ENCODE measurements around the gene VWF.

Gene VWF

GRCh38 chr12:5989621-5990020 lies 134.8 kb downstream of the VWF start:
- H3K27ac ChIP-seq (ENCODE audit: low read depth, low read length) = no peak overlapping the region
- no peaks in the 10 kb centered on the region for H3K4me1 ChIP-seq (ENCODE audit: control insufficient read depth in 1 of 2, insufficient read depth in 2 of 2, low read length in 2 of 2)
- H3K36me3 ChIP-seq (ENCODE audit: control insufficient read depth in 1 of 2, insufficient read depth in 2 of 2, low read length in 2 of 2) = no peaks in the 10 kb centered on the region

DNA sequence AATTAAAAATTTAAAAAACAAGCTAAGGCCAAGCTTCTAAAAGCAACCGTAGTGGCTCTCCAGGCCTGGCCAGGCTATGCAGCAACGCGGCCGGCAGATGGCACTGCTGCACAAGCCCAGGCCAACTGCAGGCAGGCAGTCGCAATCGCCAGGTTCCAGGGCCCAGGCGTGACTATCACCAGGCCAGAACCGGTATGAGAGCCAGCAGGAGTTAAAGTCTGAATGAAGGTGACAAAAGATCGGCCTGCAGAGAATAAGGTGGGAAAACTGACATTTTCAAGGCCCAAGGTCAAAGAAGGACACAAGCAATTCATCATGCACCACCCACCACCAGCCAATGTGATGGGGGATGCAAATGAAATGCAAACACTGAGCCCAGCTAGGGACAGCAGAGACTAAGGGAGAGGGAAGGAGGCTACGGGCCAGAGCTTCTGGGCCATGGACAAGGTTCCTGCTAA lies 135.8 kb downstream of the VWF start:
- Histone ChIP-seq H3K27ac (ENCODE audit: low read depth, low read length) (no peak overlapping the region), H3K9ac (ENCODE audit: low read depth in 1 of 2, low read length in 2 of 2) (no peak overlapping the region)

More at GRCh38 chr12:5989621-5990020, 134.8 kb downstream of the VWF start:
- no peaks in the 10 kb centered on the region for H3K27me3 ChIP-seq (ENCODE audit: control insufficient read depth in 1 of 2, insufficient read depth in 2 of 2, low read length in 2 of 2)
- H3K9ac ChIP-seq (ENCODE audit: low read depth in 1 of 2, low read length in 2 of 2) = no peak overlapping the region
- no peaks in the 10 kb centered on the region for H3K9me3 ChIP-seq (ENCODE audit: control insufficient read depth in 1 of 2, low read length in 2 of 2)
- H3K4me3 ChIP-seq (ENCODE audit: low read depth in 1 of 2, low read length in 2 of 2) = no peak overlapping the region

DNA sequence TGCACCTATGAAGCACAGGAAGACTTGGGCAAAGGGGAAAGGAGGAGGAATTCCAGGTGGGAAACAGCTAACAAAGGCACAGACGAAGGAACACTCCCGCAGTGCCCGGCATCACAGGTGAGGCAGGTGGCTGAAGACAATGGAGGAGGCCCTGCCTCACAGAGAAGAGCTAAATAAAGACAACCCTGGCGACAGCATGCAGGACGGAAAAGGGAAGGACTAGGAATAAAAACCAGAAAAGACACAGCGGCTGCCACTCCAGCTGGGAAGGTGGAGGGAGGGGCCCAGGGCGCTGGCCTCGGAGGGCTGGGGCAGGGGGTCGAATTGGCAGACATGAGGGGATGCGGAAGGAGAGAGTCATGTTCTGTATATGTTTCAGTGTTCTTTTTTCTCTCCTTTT lies 136.4 kb downstream of the VWF start:
- H3K9me3 ChIP-seq (ENCODE audit: control insufficient read depth in 1 of 2, low read length in 2 of 2) = no peaks in the 10 kb centered on the region
- H3K27ac ChIP-seq (ENCODE audit: low read depth, low read length) = no peak overlapping the region
- no peaks in the 10 kb centered on the region for H3K36me3 ChIP-seq (ENCODE audit: control insufficient read depth in 1 of 2, insufficient read depth in 2 of 2, low read length in 2 of 2)
- H3K4me1 ChIP-seq (ENCODE audit: control insufficient read depth in 1 of 2, insufficient read depth in 2 of 2, low read length in 2 of 2) = no peaks in the 10 kb centered on the region
- no peak overlapping the region for H3K4me3 ChIP-seq (ENCODE audit: low read depth in 1 of 2, low read length in 2 of 2)
- H3K9ac ChIP-seq (ENCODE audit: low read depth in 1 of 2, low read length in 2 of 2) = no peak overlapping the region
- peaks cover 0 to under 1% of the 10 kb centered on the region in 2 donors for H3K27me3 ChIP-seq (ENCODE audit: control insufficient read depth in 1 of 2, insufficient read depth in 2 of 2, low read length in 2 of 2)

More for the DNA sequence above, 135.8 kb downstream of the VWF start:
- no peaks in the 10 kb centered on the region for H3K9me3 ChIP-seq (ENCODE audit: control insufficient read depth in 1 of 2, low read length in 2 of 2)
- no peaks in the 10 kb centered on the region for H3K36me3 ChIP-seq (ENCODE audit: control insufficient read depth in 1 of 2, insufficient read depth in 2 of 2, low read length in 2 of 2)
- H3K4me3 ChIP-seq (ENCODE audit: low read depth in 1 of 2, low read length in 2 of 2) = no peak overlapping the region
- H3K27me3 ChIP-seq (ENCODE audit: control insufficient read depth in 1 of 2, insufficient read depth in 2 of 2, low read length in 2 of 2) = no peaks in the 10 kb centered on the region
- H3K4me1 ChIP-seq (ENCODE audit: control insufficient read depth in 1 of 2, insufficient read depth in 2 of 2, low read length in 2 of 2) = no peaks in the 10 kb centered on the region

DNA sequence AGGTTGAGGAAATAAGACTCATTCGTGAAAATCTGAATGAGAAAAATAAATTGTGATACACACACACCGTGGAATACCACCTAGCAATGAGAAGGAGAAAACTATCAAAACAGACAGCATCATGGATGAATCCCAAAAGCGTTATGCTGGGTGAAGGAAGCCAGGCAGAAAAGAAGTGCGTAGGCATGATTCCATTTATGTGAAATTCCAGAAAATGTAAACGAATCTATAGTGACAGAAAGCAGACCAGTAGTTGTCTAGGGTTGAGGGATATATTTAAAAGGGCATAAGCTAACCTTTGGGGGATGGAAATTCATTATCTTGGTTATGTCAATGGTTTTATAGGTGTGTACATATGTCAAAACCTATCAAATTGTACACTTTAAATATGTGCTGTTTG lies 136.9 kb downstream of the VWF start:
- H3K27ac ChIP-seq (ENCODE audit: low read depth, low read length) = no peak overlapping the region
- H3K4me3 ChIP-seq (ENCODE audit: low read depth in 1 of 2, low read length in 2 of 2) = no peak overlapping the region
- H3K36me3 ChIP-seq (ENCODE audit: control insufficient read depth in 1 of 2, insufficient read depth in 2 of 2, low read length in 2 of 2) = no peaks in the 10 kb centered on the region
- no peaks in the 10 kb centered on the region for H3K4me1 ChIP-seq (ENCODE audit: control insufficient read depth in 1 of 2, insufficient read depth in 2 of 2, low read length in 2 of 2)
- no peak overlapping the region for H3K9ac ChIP-seq (ENCODE audit: low read depth in 1 of 2, low read length in 2 of 2)
- peaks cover 0 to 2% of the 10 kb centered on the region in 2 donors for H3K27me3 ChIP-seq (ENCODE audit: control insufficient read depth in 1 of 2, insufficient read depth in 2 of 2, low read length in 2 of 2)
- no peaks in the 10 kb centered on the region for H3K9me3 ChIP-seq (ENCODE audit: control insufficient read depth in 1 of 2, low read length in 2 of 2)

DNA sequence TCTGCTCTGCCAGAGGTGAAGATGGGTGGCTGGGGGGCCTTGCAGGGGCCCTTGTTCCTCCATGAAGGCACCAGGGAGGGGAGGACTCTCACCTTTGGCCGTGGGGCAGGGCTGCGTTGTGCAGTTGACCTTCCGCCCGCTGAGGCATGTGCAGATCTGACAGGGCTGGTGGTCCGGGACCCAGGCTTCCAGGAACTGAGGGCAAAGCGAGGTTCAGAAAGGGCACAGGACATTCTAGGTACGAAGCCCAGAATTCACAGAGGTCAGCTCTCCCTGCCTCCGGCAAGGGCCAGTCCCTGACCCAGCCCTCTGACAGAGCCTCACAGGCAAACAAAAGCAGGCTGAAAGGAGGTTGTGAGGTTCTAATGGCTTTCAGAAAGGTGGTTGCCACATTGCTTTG lies 139.0 kb downstream of the VWF start:
- H3K27me3 ChIP-seq (ENCODE audit: control insufficient read depth in 1 of 2, insufficient read depth in 2 of 2, low read length in 2 of 2) = peaks cover 0 to 7% of the 10 kb centered on the region in 2 donors

GRCh38 chr12:5984873-5985272 lies 139.6 kb downstream of the VWF start:
- Histone ChIP-seq H3K36me3 (ENCODE audit: control insufficient read depth in 1 of 2, insufficient read depth in 2 of 2, low read length in 2 of 2) (no peaks in the 10 kb centered on the region), H3K9ac (ENCODE audit: low read depth in 1 of 2, low read length in 2 of 2) (no peak overlapping the region), H3K9me3 (ENCODE audit: control insufficient read depth in 1 of 2, low read length in 2 of 2) (no peaks in the 10 kb centered on the region), H3K27me3 (ENCODE audit: control insufficient read depth in 1 of 2, insufficient read depth in 2 of 2, low read length in 2 of 2) (peaks cover 0 to 7% of the 10 kb centered on the region in 2 donors), H3K27ac (ENCODE audit: low read depth, low read length) (no peak overlapping the region), H3K4me1 (ENCODE audit: control insufficient read depth in 1 of 2, insufficient read depth in 2 of 2, low read length in 2 of 2) (no peaks in the 10 kb centered on the region), H3K4me3 (ENCODE audit: low read depth in 1 of 2, low read length in 2 of 2) (no peak overlapping the region)

More for the DNA sequence above, 139.0 kb downstream of the VWF start:
- no peak overlapping the region for H3K4me3 ChIP-seq (ENCODE audit: low read depth in 1 of 2, low read length in 2 of 2)
- H3K9ac ChIP-seq (ENCODE audit: low read depth in 1 of 2, low read length in 2 of 2) = no peak overlapping the region
- no peaks in the 10 kb centered on the region for H3K9me3 ChIP-seq (ENCODE audit: control insufficient read depth in 1 of 2, low read length in 2 of 2)
- H3K4me1 ChIP-seq (ENCODE audit: control insufficient read depth in 1 of 2, insufficient read depth in 2 of 2, low read length in 2 of 2) = no peaks in the 10 kb centered on the region
- H3K36me3 ChIP-seq (ENCODE audit: control insufficient read depth in 1 of 2, insufficient read depth in 2 of 2, low read length in 2 of 2) = no peaks in the 10 kb centered on the region
- H3K27ac ChIP-seq (ENCODE audit: low read depth, low read length) = no peak overlapping the region

DNA sequence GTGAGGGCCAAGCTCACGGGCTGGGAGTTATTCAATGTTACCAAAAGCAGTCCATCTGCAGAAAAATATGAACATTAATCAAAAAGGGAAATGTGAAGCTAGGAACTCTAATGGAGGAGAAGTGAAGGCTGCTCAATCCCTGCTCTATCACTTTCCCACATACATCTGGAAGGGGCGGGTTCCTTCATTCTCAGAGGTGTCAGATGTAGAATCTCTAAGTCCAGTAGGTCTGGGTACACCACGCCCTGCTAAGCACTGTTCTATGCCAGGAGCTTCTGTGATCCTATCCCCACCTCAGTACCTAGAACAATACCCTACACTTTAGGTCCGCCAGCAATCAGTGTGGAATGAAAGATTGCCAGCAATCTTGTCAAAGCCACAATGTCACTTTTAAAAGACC lies 142.4 kb downstream of the VWF start:
- H3K27me3 ChIP-seq (ENCODE audit: control insufficient read depth in 1 of 2, insufficient read depth in 2 of 2, low read length in 2 of 2) = peaks cover 0 to 7% of the 10 kb centered on the region in 2 donors
- no peaks in the 10 kb centered on the region for H3K4me1 ChIP-seq (ENCODE audit: control insufficient read depth in 1 of 2, insufficient read depth in 2 of 2, low read length in 2 of 2)
- no peaks in the 10 kb centered on the region for H3K36me3 ChIP-seq (ENCODE audit: control insufficient read depth in 1 of 2, insufficient read depth in 2 of 2, low read length in 2 of 2)
- no peaks in the 10 kb centered on the region for H3K9me3 ChIP-seq (ENCODE audit: control insufficient read depth in 1 of 2, low read length in 2 of 2)
- H3K9ac ChIP-seq (ENCODE audit: low read depth in 1 of 2, low read length in 2 of 2) = no peak overlapping the region
- no peak overlapping the region for H3K27ac ChIP-seq (ENCODE audit: low read depth, low read length)
- no peak overlapping the region for H3K4me3 ChIP-seq (ENCODE audit: low read depth in 1 of 2, low read length in 2 of 2)

GRCh38 chr12:5977556-5977955 lies 146.9 kb downstream of the VWF start:
- Histone ChIP-seq H3K9me3 (ENCODE audit: control insufficient read depth in 1 of 2, low read length in 2 of 2) (no peaks in the 10 kb centered on the region), H3K27ac (ENCODE audit: low read depth, low read length) (no peak overlapping the region), H3K9ac (ENCODE audit: low read depth in 1 of 2, low read length in 2 of 2) (no peak overlapping the region), H3K27me3 (ENCODE audit: control insufficient read depth in 1 of 2, insufficient read depth in 2 of 2, low read length in 2 of 2) (peaks cover 0 to 8% of the 10 kb centered on the region in 2 donors), H3K36me3 (ENCODE audit: control insufficient read depth in 1 of 2, insufficient read depth in 2 of 2, low read length in 2 of 2) (no peaks in the 10 kb centered on the region), H3K4me3 (ENCODE audit: low read depth in 1 of 2, low read length in 2 of 2) (no peak overlapping the region), H3K4me1 (ENCODE audit: control insufficient read depth in 1 of 2, insufficient read depth in 2 of 2, low read length in 2 of 2) (no peaks in the 10 kb centered on the region)

DNA sequence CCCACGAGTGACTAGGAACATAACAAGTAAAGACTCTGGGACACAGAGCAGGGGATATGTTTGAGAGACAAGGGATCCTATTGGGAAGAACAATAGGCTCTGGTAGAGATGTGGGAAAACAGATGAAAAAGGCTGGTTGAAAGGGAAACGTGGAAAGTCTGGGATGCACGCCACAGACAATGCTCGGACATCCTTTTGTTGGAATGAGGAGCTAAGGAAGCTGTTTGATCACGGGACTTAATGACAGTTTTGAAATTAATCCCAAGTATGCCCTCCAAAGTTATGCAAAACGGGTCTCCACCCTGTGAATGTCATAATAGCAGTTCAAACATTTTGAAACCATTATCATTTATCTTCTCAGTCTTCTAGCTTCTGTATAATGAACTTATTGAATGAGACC lies 147.8 kb downstream of the VWF start:
- Histone ChIP-seq H3K9ac (ENCODE audit: low read depth in 1 of 2, low read length in 2 of 2) (no peak overlapping the region), H3K4me3 (ENCODE audit: low read depth in 1 of 2, low read length in 2 of 2) (no peak overlapping the region), H3K4me1 (ENCODE audit: control insufficient read depth in 1 of 2, insufficient read depth in 2 of 2, low read length in 2 of 2) (no peaks in the 10 kb centered on the region), H3K9me3 (ENCODE audit: control insufficient read depth in 1 of 2, low read length in 2 of 2) (no peaks in the 10 kb centered on the region), H3K27ac (ENCODE audit: low read depth, low read length) (no peak overlapping the region), H3K36me3 (ENCODE audit: control insufficient read depth in 1 of 2, insufficient read depth in 2 of 2, low read length in 2 of 2) (no peaks in the 10 kb centered on the region), H3K27me3 (ENCODE audit: control insufficient read depth in 1 of 2, insufficient read depth in 2 of 2, low read length in 2 of 2) (peaks cover 0 to 6% of the 10 kb centered on the region in 2 donors)

DNA sequence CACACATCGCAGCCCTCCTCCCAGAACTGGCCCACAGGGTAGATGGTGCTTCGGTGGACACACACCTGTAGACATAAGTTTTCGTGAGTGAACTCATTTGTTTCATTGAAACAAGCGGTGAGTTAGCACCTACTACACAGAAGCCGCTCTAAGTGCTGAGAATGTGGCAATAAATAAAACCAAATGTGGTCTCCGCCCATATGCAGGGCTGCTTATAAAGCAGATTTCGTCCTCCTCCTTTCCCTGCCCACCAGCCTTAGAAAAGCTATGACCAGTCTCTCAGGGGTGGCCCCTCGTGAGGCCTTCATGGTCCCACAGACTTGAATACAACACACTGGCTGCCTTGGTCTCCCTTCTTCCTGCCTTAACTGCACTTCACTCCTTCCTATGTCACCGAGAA lies 148.3 kb downstream of the VWF start:
- Histone ChIP-seq H3K27ac (ENCODE audit: low read depth, low read length) (no peak overlapping the region), H3K4me1 (ENCODE audit: control insufficient read depth in 1 of 2, insufficient read depth in 2 of 2, low read length in 2 of 2) (no peaks in the 10 kb centered on the region), H3K9ac (ENCODE audit: low read depth in 1 of 2, low read length in 2 of 2) (no peak overlapping the region), H3K27me3 (ENCODE audit: control insufficient read depth in 1 of 2, insufficient read depth in 2 of 2, low read length in 2 of 2) (peaks cover 0 to 3% of the 10 kb centered on the region in 2 donors), H3K4me3 (ENCODE audit: low read depth in 1 of 2, low read length in 2 of 2) (no peak overlapping the region), H3K36me3 (ENCODE audit: control insufficient read depth in 1 of 2, insufficient read depth in 2 of 2, low read length in 2 of 2) (no peaks in the 10 kb centered on the region), H3K9me3 (ENCODE audit: control insufficient read depth in 1 of 2, low read length in 2 of 2) (no peaks in the 10 kb centered on the region)

Data from duodenal mucosa (tissue), 2 donors.